Endothelial cell of umbilical vein (primary cell): ENCODE data around the gene AP5Z1. TPM values are rescaled to one million over a fixed set of nuclear protein-coding genes. Genes with fewer than 3 reads are reported as not detected.

Source experiments
- BruUV-seq: library from RNA; stranded (reverse); fragments of 400-500 nt; replicated peaks from 2 replicates; lab custom pipeline; 2021; lab: Mats Ljungman, UMichigan
- CTCF ChIA-PET: fragments of 300-600, 350-600 bp; sonication (Branson Sonifier 250); formaldehyde crosslinking; loops from one replicate; lab custom pipeline; 2021; ENCODE audit warnings: antibody characterized with exemption, inconsistent platforms; lab: Charles Lee
- POLR2A ChIA-PET: fragments of 300-600, 350-600 bp; sonication (Branson Sonifier 250); formaldehyde crosslinking; loops from one replicate; lab custom pipeline; 2021; ENCODE audit warnings: antibody characterized with exemption, inconsistent platforms; lab: Charles Lee
- DNase-seq: peaks from one replicate; pipeline ENCODE4 v3.0.0-alpha.2; 2011; ENCODE audit warnings: low read depth, low spot score
- FAIRE-seq: peaks from 2 replicates; lab custom pipeline; 2011; peaks lifted over from hg19 to GRCh38; lab: Jason Lieb, UNC
- H2AFZ ChIP-seq: 2 replicates; pipeline ENCODE4 v1.6.0; 2012; ENCODE audit warnings: low read depth, low read length, control low read depth, inconsistent platforms
- H3K27ac ChIP-seq: 2 replicates; pipeline ENCODE4 v1.5.1; 2011; ENCODE audit warnings: low read depth, mild to moderate bottlenecking, control low read depth, low read length, moderate library complexity; ENCODE audit not compliant: insufficient read depth
- H3K27me3 ChIP-seq, 2 experiments: 2 replicates each; pipeline versions ENCODE4 v1.6.0 to v1.6.1; 2011; ENCODE audit warnings: low read length in 2 of 2, mixed read lengths in 1 of 2; ENCODE audit not compliant: control insufficient read depth in 2 of 2, insufficient read depth in 2 of 2
- H3K36me3 ChIP-seq, 2 experiments: 2 replicates in 1 of 2; 3 replicates in 1 of 2; pipeline ENCODE4 v1.5.1; 2011; ENCODE audit warnings: low read length in 2 of 2, mild to moderate bottlenecking in 1 of 2, moderate library complexity in 1 of 2; ENCODE audit not compliant: control insufficient read depth in 2 of 2, insufficient read depth in 2 of 2; ENCODE audit errors: extremely low read depth in 1 of 2
- H3K4me1 ChIP-seq: 3 replicates; pipeline ENCODE4 v1.5.1; 2011; ENCODE audit warnings: mild to moderate bottlenecking, low read length; ENCODE audit not compliant: control insufficient read depth, insufficient read depth; ENCODE audit errors: extremely low read depth
- H3K4me2 ChIP-seq: 2 replicates; pipeline ENCODE4 v1.6.1; 2011; ENCODE audit warnings: low read length, control low read depth, mixed read lengths; ENCODE audit not compliant: insufficient read depth
- H3K4me3 ChIP-seq, 3 experiments: fragments of 200-600 bp in 1 of 3; sonication (generic), shearing (Covaris generic) in 1 of 3; replicated peaks in 1 of 3; 2 replicates each; pipeline ENCODE4 v1.5.1; 2011 to 2016; ENCODE audit warnings: control low read depth in 3 of 3, low read length in 3 of 3, mild to moderate bottlenecking in 2 of 3, inconsistent platforms in 1 of 3, low read depth in 1 of 3, moderate library complexity in 1 of 3; ENCODE audit not compliant: insufficient read depth in 1 of 3
- H3K79me2 ChIP-seq: 2 replicates; pipeline ENCODE4 v1.6.0; 2012; ENCODE audit warnings: low read length, inconsistent platforms; ENCODE audit not compliant: control insufficient read depth, insufficient read depth
- H3K9ac ChIP-seq: replicated peaks from 2 replicates; pipeline ENCODE3; 2011; ENCODE audit warnings: low read length, control low read depth; ENCODE audit not compliant: insufficient read depth; ENCODE audit errors: extremely low read depth
- H3K9me1 ChIP-seq: replicated peaks from 3 replicates; pipeline ENCODE4 v1.6.0; 2011; ENCODE audit warnings: mild to moderate bottlenecking, low read length; ENCODE audit not compliant: control insufficient read depth, insufficient read depth; ENCODE audit errors: extremely low read depth
- H3K9me3 ChIP-seq: replicated peaks from 2 replicates; pipeline ENCODE4 v1.5.1; 2012; ENCODE audit warnings: low read length, inconsistent platforms; ENCODE audit not compliant: control insufficient read depth, insufficient read depth
- H4K20me1 ChIP-seq: replicated peaks from 2 replicates; pipeline ENCODE3; 2011; ENCODE audit warnings: mild to moderate bottlenecking, low read length; ENCODE audit not compliant: control insufficient read depth, insufficient read depth; ENCODE audit errors: extremely low read depth
- EZH2 ChIP-seq: IDR thresholded peaks from 2 replicates; pipeline ENCODE4 v1.6.1; 2012; ENCODE audit warnings: borderline replicate concordance, low read depth, mild to moderate bottlenecking, moderate library complexity, low read length, inconsistent platforms; ENCODE audit not compliant: severe bottlenecking
- FOS ChIP-seq: IDR thresholded peaks from 2 replicates; pipeline ENCODE4 v1.6.1; 2011; ENCODE audit warnings: mild to moderate bottlenecking, low read length, moderate library complexity, borderline replicate concordance; ENCODE audit not compliant: insufficient read depth
- MYC ChIP-seq: IDR thresholded peaks from one replicate; pipeline ENCODE4 v1.6.1; 2011; ENCODE audit warnings: mild to moderate bottlenecking, low read depth, low read length
- POLR2A ChIP-seq: IDR thresholded peaks from 2 replicates; pipeline ENCODE4 v1.6.1; 2012; ENCODE audit warnings: low read depth, mild to moderate bottlenecking, control low read depth, low read length
- dilution Hi-C: fragments of 300-500 bp; cut with MboI; formaldehyde crosslinking; loops from one replicate; pipeline ENCODE4 v1.15.0; 2019; ENCODE audit warnings: low sequenced_read_pairs; ENCODE audit not compliant: extremely low pct_ligation_motif_present
- intact Hi-C: fragments of 100-400 bp; cut with micrococcal nuclease; formaldehyde crosslinking; loops from one replicate; pipeline ENCODE4 v1.10.0; 2022
- polyA plus RNA-seq, 4 experiments: library from polyadenylated mRNA; depleted of rRNA in 3 of 4; stranded (reverse) in 3 of 4; unstranded in 1 of 4; fragments of >200 nt; gene quantifications; 2 replicates each; pipeline versions ENCODE4 v1.2.1 to v1.2.3, GENCODE V29; 2011 to 2012; ENCODE audit warnings: missing spikeins in 1 of 4
- total RNA-seq: library from RNA; stranded (reverse); gene quantifications from 2 replicates; pipeline ENCODE4 v1.2.3, GENCODE V29; 2021
- TF ChIP-seq, protein P1 (sequence below), 2 donors: IDR thresholded peaks; 1 replicate in 1 of 2; 2 replicates in 1 of 2; pipeline ENCODE4 v1.5.1; 2011; ENCODE audit warnings: low read length in 2 of 2, mild to moderate bottlenecking in 2 of 2, moderate library complexity in 2 of 2, control low read depth in 1 of 2, inconsistent platforms in 1 of 2, low read depth in 1 of 2; ENCODE audit not compliant: insufficient read depth in 1 of 2; ENCODE audit errors: extremely low read depth in 1 of 2
- TF ChIP-seq, protein P2 (sequence below): IDR thresholded peaks from 2 replicates; pipeline ENCODE4 v1.6.1; 2011; ENCODE audit not compliant: insufficient read depth, insufficient read length

AP5Z1 gene
- total and polyA plus RNA-seq, 2 donors (not counting 3 experiments of a cell fraction or from before 2014, with no cell fraction given): 53.7 to 58.9 TPM

DNA sequence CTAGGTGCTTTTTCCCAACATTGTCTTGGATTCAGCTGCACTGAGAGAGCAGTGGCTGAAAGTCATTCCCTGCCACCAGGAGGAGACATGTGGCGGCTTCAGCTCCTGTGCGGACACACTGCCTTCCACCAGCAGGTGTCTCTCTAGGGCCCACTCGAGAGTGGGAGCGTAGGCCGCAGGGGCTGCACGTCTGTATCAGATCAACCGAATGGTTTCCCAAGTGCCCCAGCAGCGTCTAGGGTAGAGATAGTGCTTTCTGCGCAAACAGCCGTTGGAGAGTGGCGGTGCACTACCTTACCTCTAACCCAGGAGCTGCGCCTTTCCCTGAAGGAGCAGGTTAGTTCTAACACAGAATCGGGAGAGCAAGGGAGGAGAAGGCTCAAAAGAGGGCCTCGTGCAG lies 54.8 kb downstream of the AP5Z1 start:
- dilution Hi-C loops: no loop called here
- no peaks in the 10 kb centered on the region for H3K79me2 ChIP-seq
- H3K4me3 ChIP-seq: no peak overlapping the region
- no peaks in the 10 kb centered on the region for H4K20me1 ChIP-seq
- H3K9me1 ChIP-seq: no peaks in the 10 kb centered on the region
- no peak overlapping the region for H3K9ac ChIP-seq
- no peaks in the 10 kb centered on the region for H3K9me3 ChIP-seq
- DNase-seq (peak; percentile 80), FAIRE-seq (peak; percentile 92)
- BruUV-seq: no TSS peak
- H3K27ac ChIP-seq: no peak overlapping the region
- no peak overlapping the region for H3K4me2 ChIP-seq
- peak overlapping the region; percentile 52 for H2AFZ ChIP-seq
- ChIA-PET CTCF (interaction anchor here (0.6 to 2.8 kb wide), 33 partner anchors 10 to 344 kb away, joined by 3 to 121 read pairs (median 4); partner anchors contain the start of gene RADIL), POLR2A (no interaction called here)
- intact Hi-C loops: loop anchor here (1.0 kb wide), 3 partner anchors 53 to 344 kb away; partner anchors contain the start of gene RADIL
- H3K4me1 ChIP-seq: no peaks in the 10 kb centered on the region
- TF ChIP-seq, protein P1, sequence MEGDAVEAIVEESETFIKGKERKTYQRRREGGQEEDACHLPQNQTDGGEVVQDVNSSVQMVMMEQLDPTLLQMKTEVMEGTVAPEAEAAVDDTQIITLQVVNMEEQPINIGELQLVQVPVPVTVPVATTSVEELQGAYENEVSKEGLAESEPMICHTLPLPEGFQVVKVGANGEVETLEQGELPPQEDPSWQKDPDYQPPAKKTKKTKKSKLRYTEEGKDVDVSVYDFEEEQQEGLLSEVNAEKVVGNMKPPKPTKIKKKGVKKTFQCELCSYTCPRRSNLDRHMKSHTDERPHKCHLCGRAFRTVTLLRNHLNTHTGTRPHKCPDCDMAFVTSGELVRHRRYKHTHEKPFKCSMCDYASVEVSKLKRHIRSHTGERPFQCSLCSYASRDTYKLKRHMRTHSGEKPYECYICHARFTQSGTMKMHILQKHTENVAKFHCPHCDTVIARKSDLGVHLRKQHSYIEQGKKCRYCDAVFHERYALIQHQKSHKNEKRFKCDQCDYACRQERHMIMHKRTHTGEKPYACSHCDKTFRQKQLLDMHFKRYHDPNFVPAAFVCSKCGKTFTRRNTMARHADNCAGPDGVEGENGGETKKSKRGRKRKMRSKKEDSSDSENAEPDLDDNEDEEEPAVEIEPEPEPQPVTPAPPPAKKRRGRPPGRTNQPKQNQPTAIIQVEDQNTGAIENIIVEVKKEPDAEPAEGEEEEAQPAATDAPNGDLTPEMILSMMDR (IDR thresholded peaks at IDR 0.05; ENCODE audit: extremely low read depth in 1 of 2, insufficient read depth in 1 of 2, low read depth in 1 of 2, low read length in 2 of 2): peak; percentile 98 to 100
- TF ChIP-seq POLR2A: no peak
- TF ChIP-seq, protein P2, sequence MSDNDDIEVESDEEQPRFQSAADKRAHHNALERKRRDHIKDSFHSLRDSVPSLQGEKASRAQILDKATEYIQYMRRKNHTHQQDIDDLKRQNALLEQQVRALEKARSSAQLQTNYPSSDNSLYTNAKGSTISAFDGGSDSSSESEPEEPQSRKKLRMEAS: peak; percentile 59
- H3K36me3 ChIP-seq: no peaks in the 10 kb centered on the region
- H3K27me3 ChIP-seq: no peaks in the 10 kb centered on the region

DNA sequence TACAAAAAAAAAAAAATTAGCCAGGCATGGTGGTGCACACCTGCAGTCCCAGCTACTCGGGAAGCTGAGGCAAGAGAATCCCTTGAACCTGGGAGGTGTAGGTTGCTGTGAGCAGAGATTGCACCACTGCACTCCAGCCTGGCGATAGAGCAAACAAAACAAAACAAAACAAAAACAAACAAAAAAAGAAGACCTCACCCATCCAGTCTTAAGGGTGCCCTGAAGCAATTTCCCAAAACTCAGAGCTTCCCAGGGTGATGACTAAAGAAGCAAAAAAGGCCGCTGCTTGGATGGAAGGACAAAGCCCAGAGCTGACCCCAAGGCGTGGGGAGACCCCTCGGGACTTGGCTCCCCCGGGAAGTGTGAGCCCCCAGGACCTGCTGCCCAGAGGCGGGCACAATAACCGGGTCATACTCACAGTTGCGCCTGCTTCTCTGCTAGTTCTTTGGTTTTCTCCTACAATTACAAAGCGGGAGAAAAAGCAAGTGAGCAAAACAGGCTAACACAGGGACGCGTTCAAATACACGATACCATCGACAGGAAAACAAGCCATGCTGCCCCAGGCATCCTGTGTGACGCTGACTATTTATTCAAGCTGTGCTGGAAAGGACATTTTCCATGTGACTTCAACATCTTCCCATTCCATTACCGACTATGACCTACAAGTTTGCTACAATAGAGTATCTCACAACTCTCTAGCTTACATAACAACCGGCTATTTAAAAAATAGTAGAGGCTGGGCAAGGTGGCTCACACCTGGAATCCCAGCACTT lies 56.5 kb downstream of the AP5Z1 start:
- no peak for TF ChIP-seq EZH2
- no peak for TF ChIP-seq MYC
- TF ChIP-seq FOS: no peak
- no peak overlapping the region for H3K27ac ChIP-seq
- no peaks in the 10 kb centered on the region for H3K36me3 ChIP-seq
- H3K9ac ChIP-seq: no peak overlapping the region
- BruUV-seq: no TSS peak
- no peaks in the 10 kb centered on the region for H3K9me3 ChIP-seq
- dilution Hi-C loops: no loop called here
- no peak for DNase-seq
- H3K4me3 ChIP-seq: no peak overlapping the region
- H3K9me1 ChIP-seq: no peaks in the 10 kb centered on the region
- intact Hi-C loops: no loop called here
- FAIRE-seq: no peak
- no peak overlapping the region for H3K4me2 ChIP-seq
- ChIA-PET CTCF (interaction anchor here (0.8 to 2.8 kb wide), 4 partner anchors 52 to 254 kb away, joined by 3 to 121 read pairs (median 12); partner anchors contain the start of gene RADIL), POLR2A (no interaction called here)
- no peaks in the 10 kb centered on the region for H3K27me3 ChIP-seq
- H3K79me2 ChIP-seq: no peaks in the 10 kb centered on the region
- H4K20me1 ChIP-seq: no peaks in the 10 kb centered on the region
- no peaks in the 10 kb centered on the region for H3K4me1 ChIP-seq
- no peak overlapping the region for H2AFZ ChIP-seq
